Measurements from ENCODE around the gene GDA.
A peak's percentile ranks its signal among the peaks of the same experiment; 100 is the strongest.
"Not testable (repeated sequence)": the region's sequence is repeated elsewhere in the genome, so short reads cannot be mapped to it uniquely, and the experiment has no call there.

GDA gene

DNA sequence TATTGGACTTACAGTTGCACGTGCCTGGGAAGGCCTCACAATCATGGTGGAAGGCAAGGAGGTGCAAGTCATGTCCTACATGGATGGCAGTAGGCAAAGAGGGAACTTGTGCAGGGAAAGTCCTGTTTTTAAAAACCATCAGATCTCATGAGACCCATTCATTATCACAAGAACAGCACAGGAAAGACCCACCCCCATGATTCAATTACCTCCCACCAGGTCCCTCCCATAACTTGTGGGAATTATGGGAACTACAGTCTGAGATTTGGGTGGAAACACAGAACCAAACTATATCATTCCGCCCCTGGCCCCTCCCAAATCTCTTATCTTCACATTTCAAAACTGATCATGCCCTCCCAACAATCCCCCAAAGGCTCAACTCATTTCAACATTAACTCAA lies 140.2 kb downstream of the GDA start:
- no peak for DNase-seq

DNA sequence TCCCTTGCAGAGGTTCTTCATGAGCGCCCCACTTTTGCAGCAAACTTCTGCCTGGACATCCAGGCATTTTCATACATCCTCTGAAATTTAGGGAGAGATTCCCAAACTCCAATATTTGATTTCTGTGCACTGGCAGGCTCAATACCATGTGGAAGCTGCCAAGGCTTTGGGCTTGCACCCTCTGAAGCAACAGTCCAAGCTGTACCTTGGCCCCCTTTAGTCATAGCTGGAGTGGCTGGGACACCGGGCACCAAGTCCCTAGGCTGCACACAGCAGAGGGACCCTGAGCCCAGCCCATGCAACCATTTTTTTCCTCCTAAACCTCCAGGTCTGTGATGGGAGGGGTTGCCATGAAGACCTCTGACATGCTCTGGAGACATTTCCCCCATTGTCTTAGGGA lies 141.1 kb downstream of the GDA start:
- no peak for DNase-seq

DNA sequence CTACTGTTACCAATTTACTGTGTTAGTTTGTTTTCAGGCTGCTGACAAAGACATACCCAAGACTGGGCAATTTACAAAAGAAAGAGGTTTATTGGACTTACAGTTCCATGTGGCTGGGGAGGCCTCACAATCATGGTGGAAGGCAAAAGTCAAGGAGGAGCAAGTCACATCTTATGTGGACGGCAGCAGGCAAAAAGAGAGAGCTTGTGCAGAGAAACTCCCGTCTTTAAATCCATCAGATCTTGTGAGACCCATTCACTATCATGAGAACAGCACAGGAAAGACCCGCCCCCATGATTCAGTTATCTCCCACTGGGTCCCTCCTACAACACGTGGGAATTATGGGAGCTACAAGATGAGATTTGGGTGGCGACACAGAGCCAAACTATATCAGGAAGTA lies 142.3 kb downstream of the GDA start:
- not testable (repeated sequence) for DNase-seq

DNA sequence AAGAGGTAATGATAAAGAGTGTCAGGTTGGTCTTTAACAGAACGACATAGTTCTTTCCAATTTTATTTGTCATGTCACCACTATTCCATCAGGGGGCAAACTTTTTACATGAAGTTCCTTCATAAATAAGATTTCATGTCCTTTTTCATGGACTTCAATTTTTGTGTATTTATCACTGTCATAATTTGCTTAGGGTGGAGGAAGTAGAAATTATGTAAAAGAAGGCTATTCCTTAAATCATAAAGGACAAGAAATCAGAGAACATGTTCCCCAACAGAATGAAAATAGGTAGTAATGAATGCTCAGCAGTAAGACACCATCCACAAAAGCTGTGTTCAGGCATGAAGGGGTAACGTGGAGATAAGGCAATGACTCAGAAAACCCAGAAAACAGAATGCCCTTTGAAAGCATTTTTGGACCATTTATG lies 143.0 kb downstream of the GDA start:
- DNase-seq = peak; percentile 1

DNA sequence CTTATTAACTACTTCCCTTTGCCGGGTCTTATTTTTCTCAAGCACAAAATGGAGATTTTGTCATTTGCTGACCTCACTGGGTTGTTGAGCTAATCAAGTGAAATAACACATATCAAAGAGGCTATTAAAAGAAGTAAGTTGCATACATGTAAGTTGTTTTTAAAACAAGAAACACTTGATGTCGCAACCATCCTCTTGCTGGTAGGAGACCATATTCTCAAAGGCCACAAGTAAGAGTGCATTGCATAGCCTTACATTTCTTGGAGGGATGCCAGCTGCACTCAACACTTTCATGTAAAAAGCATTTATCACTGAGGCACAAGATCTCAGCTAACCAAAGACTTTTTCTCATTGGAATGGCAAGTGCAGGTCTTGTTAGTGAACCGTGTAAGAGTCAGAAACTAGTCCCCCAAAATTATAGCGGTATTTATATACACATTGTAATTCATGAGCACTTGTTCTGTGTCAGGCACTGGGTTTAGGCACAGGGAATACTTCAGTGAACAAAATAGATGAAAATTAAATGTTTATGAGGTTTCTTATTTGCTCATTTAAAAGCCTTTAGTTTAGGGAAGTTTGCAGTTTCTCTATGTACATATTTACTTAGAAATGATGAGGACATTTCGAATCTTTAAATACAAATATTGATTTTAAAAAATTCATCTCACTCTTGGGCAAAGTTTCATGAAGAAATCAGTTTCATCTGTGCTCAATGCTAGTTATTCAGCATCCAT lies 143.8 kb downstream of the GDA start:
- no peak for DNase-seq

DNA sequence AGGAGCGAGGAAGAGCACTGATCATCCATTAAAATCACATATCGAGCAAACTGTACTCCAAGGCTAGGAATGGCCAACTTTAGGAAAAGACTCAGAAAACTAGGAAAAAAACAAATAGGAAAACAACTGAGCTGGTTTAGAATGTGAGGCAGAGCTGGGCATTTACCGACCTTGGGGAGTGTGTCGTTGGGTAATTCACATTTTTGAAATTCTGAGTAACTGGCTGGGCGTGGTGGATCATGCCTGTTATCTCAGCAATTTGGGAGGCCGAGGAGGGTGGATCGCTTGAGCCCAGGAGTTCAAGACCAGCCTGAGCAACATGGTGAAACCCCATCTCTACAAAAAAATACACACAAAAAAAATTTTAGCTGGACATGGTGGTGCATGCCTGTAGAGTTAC lies 145.7 kb downstream of the GDA start:
- no peak for DNase-seq

DNA sequence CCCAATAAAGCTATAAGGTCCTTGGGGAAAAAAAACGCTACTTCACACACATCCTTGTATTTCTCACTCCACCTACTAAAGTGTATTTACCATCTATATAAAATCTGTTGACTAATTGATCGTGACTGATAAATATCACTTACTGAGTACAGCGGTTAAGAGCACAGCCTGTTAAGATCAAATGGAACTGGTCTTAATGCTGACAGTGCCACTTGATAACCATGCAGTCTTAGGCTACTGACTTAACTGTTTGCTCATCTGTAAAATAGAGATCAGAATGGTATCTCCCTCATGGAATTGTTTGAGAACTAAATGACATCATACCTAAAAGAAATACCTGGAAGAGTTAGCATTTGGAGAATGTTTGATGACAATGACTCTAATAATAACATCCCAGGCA lies 148.3 kb downstream of the GDA start:
- no peak for DNase-seq

DNA sequence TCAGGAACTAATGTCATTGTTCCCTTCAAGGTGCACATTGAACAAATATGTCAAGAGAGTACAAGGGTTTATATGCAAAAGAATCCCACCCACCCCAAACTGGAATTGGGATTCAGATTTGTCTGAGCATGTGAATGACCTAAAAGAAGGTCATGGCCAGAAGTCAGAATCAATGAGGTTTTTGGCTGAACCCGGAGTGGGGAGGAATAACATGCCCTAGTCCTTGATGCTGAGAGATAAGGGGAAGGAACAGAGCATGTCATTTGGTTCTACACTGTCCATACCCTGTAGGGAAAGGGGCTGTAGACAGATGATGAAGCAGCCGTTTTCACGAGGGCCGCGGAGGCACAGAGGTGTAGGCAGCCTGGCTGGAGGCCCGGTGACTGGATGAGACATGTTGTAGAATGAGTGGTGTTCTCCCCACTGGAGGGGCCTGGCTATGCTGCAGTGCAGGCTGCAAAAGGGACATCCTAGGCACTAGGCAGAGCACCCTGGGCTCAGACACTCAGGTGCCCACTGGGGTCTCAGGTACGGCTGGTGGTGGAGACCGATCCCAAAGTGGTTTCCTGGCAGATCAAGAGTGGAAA lies 149.9 kb downstream of the GDA start:
- no peak for DNase-seq

DNA sequence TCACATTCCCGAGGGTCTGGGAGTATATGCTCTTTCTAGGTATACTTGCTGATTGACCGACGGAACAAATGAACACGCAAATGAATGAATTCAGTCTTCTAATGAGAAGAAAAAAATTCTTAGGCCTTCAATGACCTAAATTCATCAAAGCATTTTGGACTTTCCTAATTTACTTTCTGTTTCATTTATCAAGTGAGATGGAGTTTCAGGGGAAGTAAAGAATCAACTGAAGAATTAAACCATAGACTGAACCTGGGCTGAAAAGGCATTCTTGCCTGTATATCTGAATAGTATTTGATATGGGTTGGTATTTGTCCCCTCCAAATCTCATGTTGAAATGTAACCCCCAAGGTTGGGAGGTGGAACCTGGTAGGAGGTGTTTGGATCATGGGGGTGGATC lies 151.6 kb downstream of the GDA start:
- no peak for DNase-seq
